GM12878 (cell line): Measurements from ENCODE around the gene SF1. TPM values are rescaled to one million over a fixed set of nuclear protein-coding genes. Genes with fewer than 3 reads are reported as not detected.
A peak's percentile ranks its signal among the peaks of the same experiment; 100 is the strongest.

Experiments
- ATAC-seq: fragments of 200-7000 bp; cut with Tn5 transposase; 3 replicates; pipeline ENCODE4 v1.9.1; 2020; ENCODE audit warnings: mild to moderate bottlenecking, moderate library complexity
- BruUV-seq: library from RNA; stranded (reverse); fragments of 400-500 nt; replicated peaks from 2 replicates; lab custom pipeline; 2021; lab: Mats Ljungman, UMichigan
- CTCF ChIA-PET: fragments of 300-600 bp; sonication (Branson Sonifier 250); formaldehyde crosslinking; extraction: SDS; loops from one replicate; lab custom pipeline; 2021; ENCODE audit warnings: inconsistent platforms; lab: Yijun Ruan, JAX
- POLR2A ChIA-PET: fragments of 350-600 bp; formaldehyde crosslinking; extraction: SDS; loops from one replicate; lab custom pipeline; 2021; ENCODE audit warnings: inconsistent platforms; lab: Charles Lee
- RAD21 ChIA-PET: fragments of 300-600 bp; sonication (Branson Sonifier 250); formaldehyde crosslinking; loops from one replicate; lab custom pipeline; 2023; ENCODE audit warnings: antibody characterized with exemption; ENCODE audit not compliant: unreplicated experiment; lab: Charles Lee
- SMC1A ChIA-PET: fragments of 300-600 bp; sonication (Branson Sonifier 250); formaldehyde crosslinking; loops from one replicate; lab custom pipeline; 2023; ENCODE audit not compliant: unreplicated experiment, uncharacterized antibody; lab: Charles Lee
- DNase-seq: peaks from one replicate; pipeline ENCODE4 v3.0.0-alpha.2; 2011; ENCODE audit warnings: low read depth, low spot score
- FAIRE-seq: peaks from 3 replicates; lab custom pipeline; 2011; peaks lifted over from hg19 to GRCh38; lab: Jason Lieb, UNC
- H2AFZ ChIP-seq: 2 replicates; pipeline ENCODE4 v1.6.0; 2011; ENCODE audit warnings: low read depth, low read length, control low read depth; ENCODE audit not compliant: control insufficient read depth
- H3K27ac ChIP-seq: 2 replicates; pipeline ENCODE4 v1.5.1; 2011; ENCODE audit warnings: control low read depth; ENCODE audit not compliant: control insufficient read depth, insufficient read depth
- H3K27me3 ChIP-seq, 2 experiments: replicated peaks in 1 of 2; 2 replicates each; pipeline versions ENCODE4 v1.6.0 to v1.6.1; 2011; ENCODE audit warnings: low read length in 1 of 2; ENCODE audit not compliant: control insufficient read depth in 2 of 2, insufficient read depth in 2 of 2
- H3K36me3 ChIP-seq, 2 experiments: 2 replicates each; pipeline ENCODE4 v1.5.1; 2011; ENCODE audit warnings: low read length in 1 of 2; ENCODE audit not compliant: control insufficient read depth in 2 of 2, insufficient read depth in 2 of 2
- H3K4me1 ChIP-seq: 2 replicates; pipeline ENCODE4 v1.6.1; 2011; ENCODE audit warnings: mild to moderate bottlenecking, low read length, moderate library complexity, mixed read lengths; ENCODE audit not compliant: control insufficient read depth, insufficient read depth
- H3K4me2 ChIP-seq: 2 replicates; pipeline ENCODE4 v1.6.0; 2011; ENCODE audit warnings: control low read depth; ENCODE audit not compliant: control insufficient read depth, insufficient read depth
- H3K4me3 ChIP-seq: fragments of 200-600 bp; sonication (generic); 2 replicates; pipeline ENCODE4 v1.5.1; 2016
- H3K79me2 ChIP-seq: 2 replicates; pipeline ENCODE4 v1.6.0; 2011; ENCODE audit warnings: low read length; ENCODE audit not compliant: control insufficient read depth, insufficient read depth
- H3K9ac ChIP-seq: 2 replicates; pipeline ENCODE4 v1.8.0; 2011; ENCODE audit warnings: low read length, control low read depth, mixed read lengths; ENCODE audit not compliant: control insufficient read depth, insufficient read depth
- H3K9me3 ChIP-seq: replicated peaks from 3 replicates; pipeline ENCODE4 v1.5.1; 2011; ENCODE audit warnings: mild to moderate bottlenecking, low read length; ENCODE audit not compliant: control insufficient read depth, insufficient read depth
- H4K20me1 ChIP-seq: 2 replicates; pipeline ENCODE4 v1.6.0; 2011; ENCODE audit not compliant: control insufficient read depth, insufficient read depth
- ETV6 ChIP-seq, 2 experiments: fragments of 450-650 bp in 1 of 2; IDR thresholded peaks in 1 of 2; conservative IDR thresholded peaks in 1 of 2; 2 replicates each; pipeline ENCODE4 v1.6.1; 2014; ENCODE audit warnings: antibody characterized with exemption in 1 of 2, borderline replicate concordance in 1 of 2, low read depth in 1 of 2, mild to moderate bottlenecking in 1 of 2, moderate library complexity in 1 of 2
- IRF4 ChIP-seq: IDR thresholded peaks from 2 replicates; pipeline ENCODE4 v1.6.1; 2011; ENCODE audit warnings: low read depth, low read length
- SP1 ChIP-seq: IDR thresholded peaks from one replicate; pipeline ENCODE4 v1.6.1; 2011; ENCODE audit warnings: low read depth, low read length
- SREBF2 ChIP-seq: IDR thresholded peaks from 2 replicates; pipeline ENCODE4 v1.6.1; 2012; ENCODE audit warnings: mild to moderate bottlenecking, low read length
- WGBS: methylation state at CpG from one replicate; pipeline ENCODE4 v1.1.6; 2016; ENCODE audit warnings: low lambda C conversion rate; ENCODE audit not compliant: insufficient replicate concordance, insufficient coverage; ENCODE audit errors: missing lambda C conversion rate; 5-methylcytosine and 5-hydroxymethylcytosine counted together
- in situ Hi-C: fragments of 300-500 bp; cut with MboI; formaldehyde crosslinking; loops from 9 replicates; pipeline ENCODE4 v1.14.3; 2018; ENCODE audit warnings: mixed read lengths
- intact Hi-C: fragments of 100-400 bp; cut with micrococcal nuclease; formaldehyde crosslinking; loops from one replicate; pipeline ENCODE4 v1.14.2; 2022; ENCODE audit not compliant: unreplicated experiment
- polyA plus RNA-seq, 11 experiments: library from polyadenylated mRNA; depleted of rRNA in 4 of 11; unstranded in 6 of 11; stranded (reverse) in 5 of 11; fragments of >200 nt; fragmentation: Nextera tagmentation in 4 of 11; fragmentation: Illumina TruSeq in 1 of 11; extraction: Ambion mirVana in 4 of 11; extraction: Trizol in 1 of 11; gene quantifications; 1 replicate in 1 of 11; 2 replicates in 10 of 11; pipeline versions ENCODE4 v1.2.1 to v1.2.3, GENCODE V29; 2011 to 2016; ENCODE audit warnings: inconsistent platforms in 2 of 11, missing spikeins in 2 of 11, low read depth in 1 of 11
- total RNA-seq, 4 experiments: library from RNA; depleted of rRNA in 3 of 4; stranded (reverse); fragments of >200 nt in 3 of 4; fragmentation: Illumina TruSeq in 1 of 4; extraction: Trizol in 1 of 4; gene quantifications; 2 replicates each; pipeline versions ENCODE4 v1.2.1 to v1.2.3, GENCODE V29; 2013 to 2021
- TF ChIP-seq, protein P1 (sequence below), 3 experiments: IDR thresholded peaks in 2 of 3; conservative IDR thresholded peaks in 1 of 3; 2 replicates each; pipeline ENCODE4 v1.5.1; 2011; ENCODE audit warnings: low read depth in 3 of 3, low read length in 3 of 3, mild to moderate bottlenecking in 3 of 3, control low read depth in 2 of 3, moderate library complexity in 2 of 3, inconsistent platforms in 1 of 3, mixed read lengths in 1 of 3; ENCODE audit not compliant: control insufficient read depth in 2 of 3, insufficient read depth in 1 of 3; ENCODE audit errors: extremely low read depth in 1 of 3

SF1 gene
- total and polyA plus RNA-seq, 10 of the 15 experiments (the other 5 are each of a cell fraction or from before 2014, with no cell fraction given) = 13.6 to 337 (median 103) TPM

DNA sequence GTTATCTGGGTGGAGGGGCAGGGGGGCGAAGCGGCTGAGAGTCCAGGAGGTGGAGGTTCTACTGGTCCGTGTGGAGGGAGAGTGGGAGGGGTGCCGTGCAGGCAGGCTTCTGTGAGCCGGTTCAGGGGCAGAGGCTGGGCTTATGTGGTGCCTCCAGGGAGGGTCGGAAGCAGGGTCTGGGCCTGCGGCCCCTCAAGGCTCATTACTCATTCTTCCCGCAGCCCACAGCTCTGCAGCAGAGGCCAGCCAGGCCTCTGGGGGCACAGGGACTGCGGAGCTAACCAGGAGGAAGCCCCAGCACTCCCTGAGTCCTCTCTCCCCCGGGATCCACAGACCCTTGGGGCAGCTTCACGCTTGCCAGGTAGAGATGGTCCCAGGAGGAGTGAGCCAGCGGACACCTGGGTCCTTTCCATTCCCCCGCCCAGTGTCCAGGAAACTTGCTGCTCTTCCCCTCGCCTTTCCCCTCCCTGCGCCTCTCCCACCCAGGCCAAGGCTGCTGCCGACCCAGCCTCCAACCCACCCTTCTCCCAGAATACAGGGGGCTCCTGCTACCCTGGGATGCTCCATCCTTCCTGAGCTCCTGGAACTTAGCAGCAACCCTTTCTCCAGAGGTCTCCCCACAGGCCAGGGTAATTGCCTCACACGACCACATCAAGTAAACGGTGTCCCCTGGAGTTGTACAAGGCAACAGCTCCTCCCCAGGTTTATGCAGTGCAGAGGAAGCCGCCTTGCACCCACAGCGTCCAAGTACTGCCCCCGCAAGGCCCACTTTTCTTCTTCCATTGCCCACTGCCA, 61.7 kb downstream of the SF1 start:
- Histone ChIP-seq H3K4me3 (no peak overlapping the region), H2AFZ (no peak overlapping the region), H3K9me3 (no peaks in the 10 kb centered on the region), H3K4me2 (no peak overlapping the region), H4K20me1 (no peaks in the 10 kb centered on the region), H3K9ac (no peak overlapping the region), H3K27ac (no peak overlapping the region), H3K27me3 (peaks cover 3 to 7% of the 10 kb centered on the region in 2 experiments; a peak in 3 of 4 replicates), H3K4me1 (peaks cover 7% of the 10 kb centered on the region), H3K36me3 (no peaks in the 10 kb centered on the region; a peak in 1 of 4 replicates), H3K79me2 (no peaks in the 10 kb centered on the region)
- ChIA-PET CTCF (interaction anchor here (1.9 to 6.7 kb wide), 2 partner anchors 18 to 28 kb away, joined by 7 to 58 read pairs; no protein-coding TSS in a partner anchor), SMC1A (interaction anchor here (1.5 to 1.7 kb wide), 2 partner anchors 22 to 28 kb away, joined by 3 to 4 read pairs; no protein-coding TSS in a partner anchor), RAD21 (interaction anchor here (0.5 to 2.6 kb wide), 7 partner anchors 13 to 618 kb away, joined by 3 to 12 read pairs (median 3); no protein-coding TSS in a partner anchor), POLR2A (interaction anchor here (1.0 kb wide), 1 partner anchor 13 kb away, joined by 3 read pairs; no protein-coding TSS in a partner anchor)
- in situ Hi-C loops = no loop called here
- WGBS = 10% methylated on average over 20 of the region's 21 CpGs
- no TSS peak for BruUV-seq
- TF ChIP-seq, protein P1, sequence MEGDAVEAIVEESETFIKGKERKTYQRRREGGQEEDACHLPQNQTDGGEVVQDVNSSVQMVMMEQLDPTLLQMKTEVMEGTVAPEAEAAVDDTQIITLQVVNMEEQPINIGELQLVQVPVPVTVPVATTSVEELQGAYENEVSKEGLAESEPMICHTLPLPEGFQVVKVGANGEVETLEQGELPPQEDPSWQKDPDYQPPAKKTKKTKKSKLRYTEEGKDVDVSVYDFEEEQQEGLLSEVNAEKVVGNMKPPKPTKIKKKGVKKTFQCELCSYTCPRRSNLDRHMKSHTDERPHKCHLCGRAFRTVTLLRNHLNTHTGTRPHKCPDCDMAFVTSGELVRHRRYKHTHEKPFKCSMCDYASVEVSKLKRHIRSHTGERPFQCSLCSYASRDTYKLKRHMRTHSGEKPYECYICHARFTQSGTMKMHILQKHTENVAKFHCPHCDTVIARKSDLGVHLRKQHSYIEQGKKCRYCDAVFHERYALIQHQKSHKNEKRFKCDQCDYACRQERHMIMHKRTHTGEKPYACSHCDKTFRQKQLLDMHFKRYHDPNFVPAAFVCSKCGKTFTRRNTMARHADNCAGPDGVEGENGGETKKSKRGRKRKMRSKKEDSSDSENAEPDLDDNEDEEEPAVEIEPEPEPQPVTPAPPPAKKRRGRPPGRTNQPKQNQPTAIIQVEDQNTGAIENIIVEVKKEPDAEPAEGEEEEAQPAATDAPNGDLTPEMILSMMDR (IDR thresholded peaks at IDR 0.05 in 2 of 3, conservative IDR thresholded peaks at IDR 0.05 in 1 of 3; ENCODE audit: control insufficient read depth in 2 of 3, extremely low read depth in 1 of 3, insufficient read depth in 1 of 3, low read depth in 3 of 3, low read length in 3 of 3) = no peak
- no peak for TF ChIP-seq IRF4
- TF ChIP-seq SP1 = no peak
- no peak for TF ChIP-seq ETV6 (conservative IDR thresholded peaks at IDR 0.05 in 1 of 2, IDR thresholded peaks at IDR 0.05 in 1 of 2; ENCODE audit: borderline replicate concordance in 1 of 2, low read depth in 1 of 2)
- TF ChIP-seq SREBF2 = no peak
- no peak for DNase-seq
- FAIRE-seq = no peak
- intact Hi-C loops = no loop called here
- ATAC-seq = peak; percentile 37
